GM18511 (cell line): Measurements from ENCODE around the gene VWA8.
"Not testable (repeated sequence)": the region's sequence is repeated elsewhere in the genome, so short reads cannot be mapped to it uniquely, and the experiment has no call there.

Source experiments
- ATAC-seq: cut with Tn5 transposase; IDR thresholded peaks from one replicate; pipeline ENCODE4 v1.9.1; 2021; ENCODE audit warnings: mild to moderate bottlenecking, moderate library complexity; ENCODE audit not compliant: unreplicated experiment

The VWA8 gene

GRCh38 chr13:41969072-41969471, 8.2 kb upstream of the VWA8 start:
- ATAC-seq: no peak

GRCh38 chr13:41966671-41967070, 5.8 kb upstream of the VWA8 start:
- no peak for ATAC-seq

GRCh38 chr13:41962994-41963393, 2.1 kb upstream of the VWA8 start:
- ATAC-seq: no peak

GRCh38 chr13:41961466-41961760, 504 bp upstream of the VWA8 start:
- no peak for ATAC-seq

GRCh38 chr13:41960211-41960636, 685 bp downstream of the VWA8 start:
- peak; percentile 17 for ATAC-seq

GRCh38 chr13:41956272-41956671, 4.6 kb downstream of the VWA8 start:
- ATAC-seq: no peak

- no peak for ATAC-seq
Observed at GRCh38 chr13:41955605-41956004, 5.3 kb downstream of the VWA8 start.

GRCh38 chr13:41954226-41954625, 6.7 kb downstream of the VWA8 start:
- no peak for ATAC-seq

- no peak for ATAC-seq
Observed at GRCh38 chr13:41952749-41953148, 8.2 kb downstream of the VWA8 start.

GRCh38 chr13:41949104-41949503, 11.8 kb downstream of the VWA8 start:
- not testable (repeated sequence) for ATAC-seq

GRCh38 chr13:41945926-41946325, 15.0 kb downstream of the VWA8 start:
- no peak for ATAC-seq

- ATAC-seq: no peak
Observed at GRCh38 chr13:41944635-41945397, 16.1 kb downstream of the VWA8 start.

- no peak for ATAC-seq
Observed at GRCh38 chr13:41944229-41944628, 16.7 kb downstream of the VWA8 start.

GRCh38 chr13:41942462-41943094, 18.3 kb downstream of the VWA8 start:
- ATAC-seq: no peak

- ATAC-seq: no peak
Observed at GRCh38 chr13:41941174-41941573, 19.7 kb downstream of the VWA8 start.

GRCh38 chr13:41939398-41939797, 21.5 kb downstream of the VWA8 start:
- ATAC-seq: no peak

- ATAC-seq: no peak
Observed at GRCh38 chr13:41938918-41939317, 22.0 kb downstream of the VWA8 start.

- no peak for ATAC-seq
Observed at GRCh38 chr13:41937388-41937787, 23.5 kb downstream of the VWA8 start.

- no peak for ATAC-seq
Observed at GRCh38 chr13:41935501-41935900, 25.4 kb downstream of the VWA8 start.

- no peak for ATAC-seq
Observed at GRCh38 chr13:41934994-41935393, 25.9 kb downstream of the VWA8 start.

GRCh38 chr13:41934120-41934519, 26.8 kb downstream of the VWA8 start:
- no peak for ATAC-seq

GRCh38 chr13:41931337-41931736, 29.6 kb downstream of the VWA8 start:
- no peak for ATAC-seq

GRCh38 chr13:41930154-41930553, 30.8 kb downstream of the VWA8 start:
- no peak for ATAC-seq
